Measurements from ENCODE around the gene SPATA31C1.
"Not testable (repeated sequence)": the region's sequence is repeated elsewhere in the genome, so short reads cannot be mapped to it uniquely, and the experiment has no call there.

Gene SPATA31C1

GRCh38 chr9:87924851-87925250, 7.1 kb downstream of the SPATA31C1 start:
- H3K36me3 Mint-ChIP-seq (ENCODE audit: low read depth); H3K27ac Mint-ChIP-seq; H3K4me1 Mint-ChIP-seq; H3K4me3 Mint-ChIP-seq; H3K9me3 Mint-ChIP-seq; H3K27me3 Mint-ChIP-seq (ENCODE audit: low read depth, poor library complexity); DNase-seq: not testable (repeated sequence)

GRCh38 chr9:87929152-87929551, 11.4 kb downstream of the SPATA31C1 start:
- not testable (repeated sequence) for H3K27ac Mint-ChIP-seq; H3K4me1 Mint-ChIP-seq; DNase-seq; H3K36me3 Mint-ChIP-seq (ENCODE audit: low read depth); H3K4me3 Mint-ChIP-seq; H3K27me3 Mint-ChIP-seq (ENCODE audit: low read depth, poor library complexity); H3K9me3 Mint-ChIP-seq

- not testable (repeated sequence) for H3K27ac Mint-ChIP-seq; H3K4me3 Mint-ChIP-seq; H3K4me1 Mint-ChIP-seq; H3K27me3 Mint-ChIP-seq (ENCODE audit: low read depth, poor library complexity); H3K9me3 Mint-ChIP-seq; DNase-seq; H3K36me3 Mint-ChIP-seq (ENCODE audit: low read depth)
Observed at GRCh38 chr9:87934444-87934843, 16.7 kb downstream of the SPATA31C1 start.

- H3K4me3 Mint-ChIP-seq; H3K9me3 Mint-ChIP-seq; DNase-seq; H3K36me3 Mint-ChIP-seq (ENCODE audit: low read depth); H3K27ac Mint-ChIP-seq; H3K4me1 Mint-ChIP-seq; H3K27me3 Mint-ChIP-seq (ENCODE audit: low read depth, poor library complexity): not testable (repeated sequence)
Observed at GRCh38 chr9:87937352-87937751, 19.6 kb downstream of the SPATA31C1 start.

- H3K36me3 Mint-ChIP-seq (ENCODE audit: low read depth); DNase-seq; H3K27me3 Mint-ChIP-seq (ENCODE audit: low read depth, poor library complexity); H3K9me3 Mint-ChIP-seq; H3K27ac Mint-ChIP-seq; H3K4me3 Mint-ChIP-seq; H3K4me1 Mint-ChIP-seq: not testable (repeated sequence)
Observed at GRCh38 chr9:87937918-87938317, 20.2 kb downstream of the SPATA31C1 start.

GRCh38 chr9:87938336-87938735, 20.6 kb downstream of the SPATA31C1 start:
- H3K9me3 Mint-ChIP-seq; H3K4me1 Mint-ChIP-seq; DNase-seq; H3K27me3 Mint-ChIP-seq (ENCODE audit: low read depth, poor library complexity); H3K36me3 Mint-ChIP-seq (ENCODE audit: low read depth); H3K27ac Mint-ChIP-seq; H3K4me3 Mint-ChIP-seq: not testable (repeated sequence)

GRCh38 chr9:87939096-87939495, 21.3 kb downstream of the SPATA31C1 start:
- not testable (repeated sequence) for H3K27me3 Mint-ChIP-seq (ENCODE audit: low read depth, poor library complexity); H3K9me3 Mint-ChIP-seq; H3K4me1 Mint-ChIP-seq; H3K4me3 Mint-ChIP-seq; H3K27ac Mint-ChIP-seq; H3K36me3 Mint-ChIP-seq (ENCODE audit: low read depth); DNase-seq

- Mint-ChIP-seq H3K36me3 (ENCODE audit: low read depth) (no peaks in the 10 kb centered on the region), H3K4me3 (no peak overlapping the region), H3K9me3 (no peaks in the 10 kb centered on the region), H3K27ac (no peak overlapping the region), H3K4me1 (no peaks in the 10 kb centered on the region), H3K27me3 (ENCODE audit: low read depth, poor library complexity) (no peaks in the 10 kb centered on the region)
- no peak for TF ChIP-seq CTCF (IDR thresholded peaks at IDR 0.05)
- no peak for DNase-seq
Observed at GRCh38 chr9:87944096-87944495, 26.3 kb downstream of the SPATA31C1 start.

GRCh38 chr9:87944682-87945081, 26.9 kb downstream of the SPATA31C1 start:
- peaks cover under 1% of the 10 kb centered on the region for H3K27me3 Mint-ChIP-seq (ENCODE audit: low read depth, poor library complexity)
- H3K27ac Mint-ChIP-seq = no peak overlapping the region
- no peaks in the 10 kb centered on the region for H3K9me3 Mint-ChIP-seq
- H3K4me3 Mint-ChIP-seq = no peak overlapping the region
- H3K4me1 Mint-ChIP-seq = no peaks in the 10 kb centered on the region
- no peak for DNase-seq
- no peaks in the 10 kb centered on the region for H3K36me3 Mint-ChIP-seq (ENCODE audit: low read depth)
- TF ChIP-seq CTCF (IDR thresholded peaks at IDR 0.05) = no peak

GRCh38 chr9:87950296-87950695, 32.5 kb downstream of the SPATA31C1 start:
- Mint-ChIP-seq H3K4me1 (no peaks in the 10 kb centered on the region), H3K36me3 (ENCODE audit: low read depth) (no peaks in the 10 kb centered on the region), H3K27me3 (ENCODE audit: low read depth, poor library complexity) (peaks cover 8% of the 10 kb centered on the region), H3K27ac (no peak overlapping the region), H3K4me3 (no peak overlapping the region), H3K9me3 (peaks cover 8% of the 10 kb centered on the region)
- DNase-seq = no peak
- TF ChIP-seq CTCF (IDR thresholded peaks at IDR 0.05) = no peak

Measured in nephron progenitor cell (in vitro differentiated cells).